ENCODE measurements around the gene PKN1. TPM values are rescaled to one million over a fixed set of nuclear protein-coding genes. Genes with fewer than 3 reads are reported as not detected.

Gene PKN1
- total and polyA plus RNA-seq, 2 of the 4 experiments (the other 2 are of a cell fraction), result 39.1 to 41.4 TPM

DNA sequence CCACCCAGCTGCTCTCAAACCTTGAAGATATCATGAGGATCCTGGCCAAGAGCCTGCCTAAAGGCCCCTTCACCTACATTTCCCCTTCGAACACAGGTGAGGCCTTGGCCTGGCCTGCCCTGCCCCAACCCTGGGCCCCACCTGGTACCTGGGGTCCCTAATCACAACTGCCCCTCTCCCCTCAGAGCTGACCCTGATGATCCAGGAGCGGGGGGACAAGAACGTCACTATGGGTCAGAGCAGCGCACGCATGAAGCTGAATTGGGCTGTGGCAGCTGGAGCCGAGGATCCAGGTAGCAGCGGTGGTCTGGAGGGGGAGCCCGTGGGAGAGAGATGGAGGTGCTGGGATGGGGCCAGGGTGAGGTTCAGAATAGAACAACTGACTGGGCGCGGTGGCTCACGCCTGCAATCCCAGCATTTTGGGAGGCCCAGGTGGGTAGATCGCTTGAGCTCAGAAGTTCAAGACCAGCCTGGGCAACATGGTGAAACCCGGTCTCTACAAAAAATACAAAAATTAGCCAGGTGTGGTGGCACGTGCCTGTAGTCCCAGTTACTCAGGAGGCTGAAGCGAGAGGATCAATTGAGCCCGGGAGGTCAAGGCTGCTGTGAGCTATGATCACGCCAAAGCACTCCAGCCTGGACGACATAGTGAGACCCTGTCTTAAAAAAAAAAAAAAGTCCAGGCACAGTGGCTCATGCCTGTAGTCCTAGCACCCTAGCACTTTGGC, 31.5 kb upstream of the PKN1 start:
- no peak overlapping the region for H3K4ac ChIP-seq (ENCODE audit: low read depth, low read length)
- 93% methylated on average over 5 of the region's 18 CpGs; no CpG with 5 or more reads in 1 of the 2 experiments for WGBS, 2 experiments (ENCODE audit: extremely low coverage in 2 of 2, insufficient read length in 1 of 2)
- peaks cover 6% of the 10 kb centered on the region; the same call in 1 of the 2 replicates for H4K20me1 ChIP-seq (ENCODE audit: insufficient read depth, low read length)
- CTCF ChIA-PET, result no interaction called here
- no peak overlapping the region for H3K27ac ChIP-seq (ENCODE audit: insufficient read depth, low read length)
- H2AFZ ChIP-seq (replicated peaks; ENCODE audit: low read length, poor library complexity), result no peak overlapping the region
- no peaks in the 10 kb centered on the region; the same call in 1 of the 2 replicates for H3K9me3 ChIP-seq (ENCODE audit: control insufficient read depth, insufficient read depth, low read length)
- H3K79me1 ChIP-seq (ENCODE audit: low read depth in 1 of 2, low read length in 2 of 2), result peaks cover 0 to 4% of the 10 kb centered on the region in 2 experiments; a peak in 1 of 4 replicates
- H2BK15ac ChIP-seq (ENCODE audit: low read depth, low read length), result no peak overlapping the region
- no peak overlapping the region for H2BK120ac ChIP-seq (ENCODE audit: low read depth, low read length)
- no peak overlapping the region for H3K56ac ChIP-seq (ENCODE audit: extremely low read depth, insufficient read depth, low read length)
- in situ Hi-C loops (cut with MboI; ENCODE audit: low sequenced_read_pairs) (no loop called here), intact Hi-C loops (cut with micrococcal nuclease) (no loop called here), dilution Hi-C loops (cut with HindIII; ENCODE audit: low sequenced_read_pairs, unreplicated experiment) (no loop called here)
- POLR2A ChIA-PET (ENCODE audit: unreplicated experiment), result interaction anchor here (0.6 kb wide), 1 partner anchor 174 kb away, joined by 4 read pairs; no protein-coding TSS in a partner anchor
- peaks cover 15% of the 10 kb centered on the region for H3K36me3 ChIP-seq (ENCODE audit: control insufficient read depth, insufficient read depth, low read length)
- H4K5ac ChIP-seq (ENCODE audit: low read depth, low read length), result no peak overlapping the region
- no peak overlapping the region for H2AK9ac ChIP-seq (replicated peaks; ENCODE audit: low read depth, low read length, poor library complexity)
- H3K9ac ChIP-seq (ENCODE audit: low read depth, low read length), result no peak overlapping the region
- H3K4me2 ChIP-seq (ENCODE audit: low read depth, low read length), result no peak overlapping the region
- H3K4me3 ChIP-seq (ENCODE audit: insufficient read depth, low read depth, low read length), result no peak overlapping the region
- H4K8ac ChIP-seq (ENCODE audit: low read depth in 2 of 2, low read length in 2 of 2), result no peak overlapping the region
- ATAC-seq (ENCODE audit: low read depth) (no peak), DNase-seq (no peak)
- no peak overlapping the region for H3K14ac ChIP-seq (replicated peaks; ENCODE audit: low read depth, low read length)
- no peak overlapping the region for H3K18ac ChIP-seq (ENCODE audit: low read depth, low read length)
- BruUV-seq (replicated peaks), result no TSS peak
- H2BK20ac ChIP-seq (ENCODE audit: low read depth, low read length), result no peak overlapping the region
- no peak overlapping the region for H4K91ac ChIP-seq (ENCODE audit: insufficient read depth, low read depth, low read length)
- no peak overlapping the region for H3K23ac ChIP-seq (ENCODE audit: low read depth, low read length)
- H3K27me3 ChIP-seq (ENCODE audit: control insufficient read depth, insufficient read depth, low read length), result no peaks in the 10 kb centered on the region
- peaks cover 6% of the 10 kb centered on the region; the same call in 1 of the 2 replicates for H3K9me1 ChIP-seq (ENCODE audit: insufficient read depth, low read length)
- no peak overlapping the region for H2AK5ac ChIP-seq (ENCODE audit: low read depth, low read length)
- H3K4me1 ChIP-seq (ENCODE audit: control insufficient read depth, insufficient read depth, low read length), result no peaks in the 10 kb centered on the region
- H2BK5ac ChIP-seq (ENCODE audit: low read depth, low read length, poor library complexity, severe bottlenecking), result no peak overlapping the region
- TF ChIP-seq MAFK (IDR thresholded peaks at IDR 0.05; ENCODE audit: low read depth, low read length) (no peak), NFE2L2 (IDR thresholded peaks at IDR 0.05; ENCODE audit: low read depth, low read length) (no peak), ELK1 (IDR thresholded peaks at IDR 0.05; ENCODE audit: borderline replicate concordance, low read depth, low read length) (no peak), CEBPB (IDR thresholded peaks at IDR 0.05; ENCODE audit: low read depth, low read length) (no peak), CTCF (conservative IDR thresholded peaks at IDR 0.05; ENCODE audit: low read depth, low read length) (no peak), MXI1 (IDR thresholded peaks at IDR 0.05; ENCODE audit: borderline replicate concordance, low read depth, low read length) (no peak), CHD1 (IDR thresholded peaks at IDR 0.05; ENCODE audit: low read depth, low read length) (no peak), USF2 (IDR thresholded peaks at IDR 0.05; ENCODE audit: low read depth, low read length) (no peak), RCOR1 (IDR thresholded peaks at IDR 0.05; ENCODE audit: insufficient replicate concordance, low read length) (no peak), SMC3 (IDR thresholded peaks at IDR 0.05; ENCODE audit: low read depth, low read length) (no peak), POLR2A (IDR thresholded peaks at IDR 0.05; ENCODE audit: low read depth, low read length) (no peak)

All from IMR-90 (cell line).